ENCODE results near the gene SLC19A1.

The SLC19A1 gene

DNA sequence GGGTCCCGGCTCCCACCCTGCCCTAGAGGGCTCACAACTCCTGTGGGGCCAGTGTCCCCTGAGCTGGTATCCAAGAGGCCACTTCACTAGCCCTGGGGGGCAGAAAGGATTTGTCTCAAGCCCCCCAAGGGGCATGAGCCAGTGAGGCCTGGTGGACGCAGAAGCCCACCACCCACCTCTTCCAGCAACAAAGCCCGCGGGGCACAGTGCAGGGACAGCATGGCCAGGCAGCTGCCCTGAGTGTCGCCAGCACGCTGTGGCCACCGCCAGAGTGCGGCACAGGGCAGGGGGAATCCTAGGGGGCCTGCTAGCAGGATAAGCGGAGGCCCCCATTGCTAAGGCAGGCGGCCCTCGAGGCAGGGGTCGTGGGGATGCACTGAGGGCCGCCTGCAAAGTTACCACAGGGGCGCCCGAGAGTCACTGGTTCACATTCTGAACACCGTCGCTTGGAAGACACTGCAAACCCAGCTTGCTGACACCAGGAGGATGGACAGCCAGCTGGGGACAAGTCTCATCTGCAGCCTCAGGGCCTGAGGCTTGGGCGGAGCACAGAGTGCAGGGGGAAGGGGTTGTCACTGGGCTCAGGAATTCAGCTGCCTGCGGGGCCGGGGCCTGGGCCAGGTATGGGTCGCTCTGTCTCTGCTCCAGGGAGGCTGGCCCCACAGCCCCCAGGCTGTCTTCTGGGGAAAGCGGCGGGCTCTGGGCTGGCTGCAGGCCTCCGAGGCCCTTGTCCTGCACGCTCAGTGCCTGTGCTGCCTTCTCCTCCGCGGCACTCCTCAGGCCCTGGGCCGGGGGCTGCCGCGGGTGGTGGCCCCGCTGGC, 26.8 kb downstream of the SLC19A1 start:
- DNase-seq: no peak

DNA sequence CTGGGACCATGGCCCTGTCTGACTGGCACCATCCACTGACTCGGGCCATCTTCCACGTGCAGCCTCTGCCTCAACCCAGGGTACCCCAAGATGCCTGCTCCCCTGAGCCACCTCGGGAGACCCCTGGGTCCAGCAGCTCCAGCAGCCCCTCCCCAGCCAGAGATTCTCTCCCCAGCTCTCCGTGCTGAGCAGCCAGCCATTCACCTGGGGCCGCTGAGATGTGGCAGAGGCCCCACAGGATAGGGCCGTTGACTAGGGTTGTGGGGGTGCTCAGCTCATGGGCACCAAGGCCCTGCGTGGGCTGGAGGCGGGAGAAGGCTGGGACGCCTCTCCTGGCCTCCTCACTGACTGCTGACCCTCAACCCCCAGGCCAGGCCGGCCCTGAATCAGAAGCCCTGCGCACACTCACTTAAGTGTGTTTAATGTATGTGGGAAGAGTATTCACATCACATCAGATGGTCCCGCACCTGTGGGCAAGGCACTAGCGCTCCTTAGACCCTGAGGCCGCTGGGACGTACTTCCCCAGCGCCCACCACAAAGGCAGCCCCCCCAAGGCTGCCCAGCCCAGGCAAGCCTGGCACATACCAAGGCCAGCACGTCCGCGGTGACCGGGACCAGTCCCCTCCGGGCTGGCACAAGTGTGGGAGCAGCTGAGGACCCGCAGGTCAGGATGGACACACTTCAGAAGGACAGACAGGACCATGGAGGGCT, 27.8 kb downstream of the SLC19A1 start:
- no peak for DNase-seq

- DNase-seq: no peak
Measured at GRCh38 chr21:45513741-45514310, 28.4 kb downstream of the SLC19A1 start.

GRCh38 chr21:45513003-45513717, 29.1 kb downstream of the SLC19A1 start:
- DNase-seq: no peak

- DNase-seq: no peak
Measured at GRCh38 chr21:45512626-45513002, 29.6 kb downstream of the SLC19A1 start.

- no peak for DNase-seq
Measured at GRCh38 chr21:45511661-45512431, 30.4 kb downstream of the SLC19A1 start.

DNA sequence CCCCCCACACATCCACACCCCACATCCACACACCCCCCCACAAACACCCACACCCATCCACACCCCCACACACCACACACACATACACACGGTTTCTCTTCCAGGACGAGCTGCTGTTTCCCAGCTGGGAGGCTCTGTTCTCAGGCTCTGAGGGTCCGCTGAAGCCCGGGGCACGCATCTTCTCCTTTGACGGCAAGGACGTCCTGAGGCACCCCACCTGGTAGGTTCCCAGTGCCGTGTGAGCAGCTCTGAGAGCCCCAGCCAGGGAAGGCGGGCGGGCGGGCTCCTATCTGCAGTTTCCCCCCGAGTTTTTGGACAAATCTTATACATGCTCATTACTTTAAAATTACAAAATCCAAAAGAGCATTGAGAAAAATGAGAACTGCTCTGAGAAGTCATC, 31.2 kb downstream of the SLC19A1 start:
- DNase-seq: no peak

DNA sequence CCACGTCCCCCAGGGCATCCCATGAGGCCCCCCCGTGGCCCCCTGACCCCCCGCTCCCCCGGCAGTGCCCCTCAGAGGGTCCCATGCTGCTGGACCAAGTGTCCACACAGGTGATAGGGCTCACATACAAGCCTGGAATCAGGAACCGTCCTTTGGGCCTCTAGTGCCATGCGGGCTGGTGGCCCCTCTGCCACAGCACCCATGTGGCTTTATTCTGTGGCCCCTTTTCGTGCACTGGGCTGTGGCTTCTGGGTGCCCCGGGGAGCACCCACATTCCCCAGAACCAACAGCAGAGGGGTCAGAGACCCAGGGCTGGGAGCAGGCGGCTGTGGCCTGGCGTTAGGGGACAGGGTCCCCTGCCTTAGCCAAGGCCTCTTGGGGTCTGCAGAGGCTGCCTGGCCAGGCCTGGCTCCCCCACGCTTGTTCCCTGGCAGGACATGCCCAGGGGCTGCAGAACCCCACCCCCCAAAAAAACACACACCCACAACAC, 31.7 kb downstream of the SLC19A1 start:
- DNase-seq: no peak

- no peak for DNase-seq
Measured at GRCh38 chr21:45509566-45510465, 32.4 kb downstream of the SLC19A1 start.

DNA sequence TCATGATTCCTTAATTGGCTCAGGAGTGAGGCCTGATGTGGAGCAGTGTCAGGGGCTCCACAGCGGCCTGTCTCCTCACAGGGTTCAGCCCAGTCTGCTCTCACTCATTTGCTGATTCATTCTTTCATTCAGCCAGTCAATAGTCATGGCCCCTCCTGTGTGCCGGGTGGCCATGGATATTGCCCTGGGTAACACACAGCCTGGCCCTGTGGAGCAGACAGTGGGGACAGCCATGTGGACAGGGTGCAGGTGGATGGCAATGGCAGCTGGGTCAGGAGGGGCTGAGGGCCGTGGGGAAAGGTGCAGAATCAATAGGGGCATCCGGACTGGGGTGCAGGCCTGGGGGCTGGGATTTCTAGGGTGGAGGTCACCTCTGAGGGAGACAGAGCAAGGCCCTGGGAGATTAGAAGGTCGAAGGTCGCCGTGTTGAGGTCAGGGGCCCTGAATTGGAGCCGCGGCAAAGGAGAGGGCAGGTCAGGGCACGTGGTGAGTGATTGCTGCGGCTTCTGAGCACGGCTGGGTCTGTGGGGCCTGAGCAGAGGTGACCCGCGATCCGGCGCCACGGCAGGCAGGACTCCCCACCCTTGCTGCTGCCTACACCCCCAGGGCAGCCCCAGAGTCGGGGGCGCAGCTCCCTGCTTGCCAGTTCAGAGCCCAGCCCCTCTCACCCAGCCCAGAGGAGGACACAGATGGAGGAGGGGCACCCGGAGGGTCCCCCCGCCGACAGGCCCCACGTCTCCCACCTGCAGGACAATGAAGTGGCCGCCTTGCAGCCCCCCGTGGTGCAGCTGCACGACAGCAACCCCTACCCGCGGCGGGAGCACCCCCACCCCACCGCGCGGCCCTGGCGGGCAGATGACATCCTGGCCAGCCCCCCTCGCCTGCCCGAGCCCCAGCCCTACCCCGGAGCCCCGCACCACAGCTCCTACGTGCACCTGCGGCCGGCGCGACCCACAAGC, 33.4 kb downstream of the SLC19A1 start:
- DNase-seq: no peak

GRCh38 chr21:45507888-45508508, 34.2 kb downstream of the SLC19A1 start:
- DNase-seq: no peak

DNA sequence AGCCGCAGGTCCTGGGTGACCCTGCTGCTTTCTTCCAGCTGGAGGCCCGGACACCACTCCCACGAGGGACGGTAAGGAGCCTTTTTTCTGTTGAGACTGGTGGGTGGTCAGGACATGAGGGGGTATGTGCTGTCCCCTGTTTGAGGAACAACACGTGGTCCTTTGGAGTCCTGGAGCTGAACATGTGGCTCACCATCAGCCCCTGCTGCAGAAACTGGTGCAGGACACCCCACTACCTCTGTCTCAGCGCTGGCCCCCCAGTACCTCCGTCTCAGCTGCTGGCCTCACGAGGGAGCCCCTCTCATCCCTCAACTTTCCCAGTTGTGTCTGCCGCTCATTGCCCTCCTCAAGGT, 34.7 kb downstream of the SLC19A1 start:
- DNase-seq: no peak

- DNase-seq: no peak
Measured at GRCh38 chr21:45506836-45507522, 35.3 kb downstream of the SLC19A1 start.

DNA sequence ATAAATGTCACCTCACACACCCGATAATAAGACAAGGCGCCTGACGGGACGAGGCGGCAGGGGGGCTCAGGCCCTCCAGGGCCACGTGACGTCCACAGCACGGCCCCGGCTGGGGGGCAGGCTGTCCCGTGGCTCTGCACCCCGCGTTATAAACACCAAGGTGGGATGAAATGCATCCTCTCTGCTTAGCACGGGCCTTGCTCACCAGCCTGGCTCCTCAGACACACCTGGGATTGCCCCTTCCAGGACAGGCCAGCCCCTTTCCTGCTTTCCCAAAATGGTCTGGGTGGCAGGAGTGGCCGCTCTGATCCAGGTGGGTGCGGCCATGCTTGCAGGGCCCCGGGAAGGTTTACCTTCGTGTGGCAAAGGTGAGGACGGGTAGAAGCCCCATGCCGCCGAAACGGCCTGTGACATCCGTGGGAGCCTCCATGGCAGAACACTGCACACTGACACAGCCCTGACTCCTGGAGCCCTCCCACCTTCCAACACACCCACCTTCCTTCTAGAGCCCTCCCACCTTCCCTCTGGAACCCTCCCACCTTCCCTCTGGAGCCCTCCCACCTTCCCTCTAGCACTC, 35.9 kb downstream of the SLC19A1 start:
- DNase-seq: no peak

- DNase-seq: no peak
Measured at GRCh38 chr21:45505416-45506021, 36.7 kb downstream of the SLC19A1 start.

GRCh38 chr21:45504516-45505415, 37.5 kb downstream of the SLC19A1 start:
- DNase-seq: no peak

DNA sequence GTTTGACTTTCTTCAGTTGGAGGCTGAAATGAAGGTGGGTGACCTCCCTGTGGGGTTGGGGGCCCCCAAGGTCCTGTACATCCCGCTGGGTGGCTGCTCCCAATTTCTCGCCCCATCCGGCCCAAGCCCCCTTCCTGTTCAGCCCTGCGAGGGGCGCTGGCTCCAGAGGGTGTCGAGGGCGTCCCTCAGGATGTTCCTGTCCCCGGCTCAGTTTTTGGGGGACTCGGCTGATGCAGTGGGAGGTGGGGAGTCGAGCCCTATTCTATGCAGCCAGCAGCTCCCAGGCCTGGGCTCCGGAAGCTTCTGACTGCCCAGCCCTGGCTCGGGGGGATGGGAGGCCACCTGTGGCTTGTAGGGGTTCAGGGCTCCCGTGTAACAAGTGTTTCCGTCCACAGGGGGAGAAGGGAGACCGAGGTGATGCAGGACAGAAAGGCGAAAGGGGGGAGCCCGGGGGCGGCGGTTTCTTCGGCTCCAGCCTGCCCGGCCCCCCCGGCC, 38.2 kb downstream of the SLC19A1 start:
- DNase-seq: no peak
